GDM1 (cell line): ENCODE measurements around the gene NCOR2.

Source experiments
- DNase-seq: peaks from one replicate; lab custom pipeline; 2025; lab: John Stamatoyannopoulos, UW

NCOR2 gene

DNA sequence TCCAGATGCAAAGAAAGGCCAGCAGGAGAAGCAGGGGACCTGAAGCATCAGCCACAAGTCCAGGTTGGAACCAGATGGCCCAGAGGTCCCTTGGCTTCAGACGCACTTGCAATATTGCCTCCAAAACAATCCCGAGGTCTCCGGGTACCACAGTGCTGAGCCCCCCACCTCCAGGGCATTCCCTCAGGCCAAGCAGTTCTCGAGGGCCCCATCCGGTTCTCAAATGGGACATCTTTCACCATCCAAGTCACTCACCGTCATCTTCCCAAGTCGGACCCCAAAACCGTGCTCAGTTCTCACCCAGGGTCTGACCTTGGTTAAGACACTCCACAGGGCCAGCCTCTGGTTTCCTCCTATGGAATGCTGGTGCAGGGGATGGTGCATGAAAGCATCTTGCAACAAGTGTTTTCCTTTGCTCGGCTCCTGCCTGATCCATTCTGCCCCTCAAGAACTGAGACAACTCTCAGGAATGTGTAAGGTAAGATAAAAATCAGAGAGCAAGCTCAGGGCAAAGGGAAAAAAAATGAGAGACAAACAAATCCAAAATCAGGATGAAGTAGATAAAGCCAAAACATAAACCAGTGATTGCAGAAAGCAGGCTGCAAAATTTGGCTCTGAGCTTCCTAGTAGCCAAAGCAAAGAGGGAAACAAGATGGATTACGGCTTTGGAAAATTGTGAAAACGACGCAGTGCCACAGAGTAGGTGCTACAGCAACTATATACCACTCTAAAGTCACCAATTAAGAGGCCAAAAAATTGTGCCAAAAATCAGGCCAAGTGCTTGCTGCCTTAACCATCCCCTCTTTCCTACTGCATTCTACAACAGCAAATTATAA, 8.0 kb downstream of the NCOR2 start:
- no peak for DNase-seq

DNA sequence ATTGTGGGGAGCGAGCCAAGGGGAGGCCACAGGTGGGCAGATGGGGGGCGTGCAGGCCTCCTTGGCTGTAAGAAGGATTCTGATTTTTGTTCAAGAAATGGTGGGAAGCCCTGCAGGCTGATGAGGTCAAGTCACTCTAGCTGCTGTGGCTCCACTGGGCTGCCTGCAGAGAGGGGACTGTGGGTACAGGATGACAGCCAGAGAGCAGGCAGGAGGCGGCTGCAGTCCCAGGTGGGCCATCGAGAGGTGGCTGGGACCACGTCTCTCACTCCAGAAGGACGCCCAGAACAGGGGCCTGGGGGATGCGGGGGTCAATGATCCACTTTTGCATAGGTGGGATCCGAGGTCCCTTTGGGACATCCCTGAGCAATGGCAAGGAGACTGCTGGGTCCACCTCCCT, 9.1 kb downstream of the NCOR2 start:
- DNase-seq, result no peak

DNA sequence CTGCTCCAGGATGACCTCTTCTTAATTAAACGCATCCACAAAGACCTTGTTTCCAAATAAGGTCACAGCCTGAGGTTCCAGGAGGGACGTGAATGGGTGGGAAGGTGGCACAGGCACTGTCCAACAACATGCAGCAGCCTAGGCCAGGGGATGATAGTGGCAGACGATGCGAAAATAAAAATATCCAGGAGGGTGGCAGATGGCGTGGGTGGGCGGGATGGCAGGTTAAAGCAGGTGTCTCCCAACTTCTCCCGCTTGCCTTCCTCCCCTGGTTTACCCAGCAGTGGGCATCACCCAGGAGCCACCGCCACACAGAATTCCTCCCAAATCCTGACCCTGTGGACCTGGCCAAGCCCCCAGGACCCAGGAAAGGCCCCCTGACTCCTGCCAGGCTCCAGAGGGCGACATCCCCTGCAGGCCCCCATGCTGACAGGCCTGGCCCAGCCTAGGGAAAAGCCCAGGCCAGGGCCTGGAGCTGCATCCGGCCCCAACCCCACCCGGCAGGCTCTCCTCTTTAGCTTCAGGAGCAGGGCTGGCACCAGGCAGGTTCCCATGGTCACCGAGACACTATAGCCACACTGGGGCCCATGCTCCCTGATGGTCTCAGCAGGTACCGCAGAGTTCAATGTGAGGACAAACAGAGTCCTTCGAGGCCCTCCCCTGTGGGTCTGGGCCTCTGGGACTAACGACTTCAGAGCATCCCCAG, 9.7 kb downstream of the NCOR2 start:
- no peak for DNase-seq

DNA sequence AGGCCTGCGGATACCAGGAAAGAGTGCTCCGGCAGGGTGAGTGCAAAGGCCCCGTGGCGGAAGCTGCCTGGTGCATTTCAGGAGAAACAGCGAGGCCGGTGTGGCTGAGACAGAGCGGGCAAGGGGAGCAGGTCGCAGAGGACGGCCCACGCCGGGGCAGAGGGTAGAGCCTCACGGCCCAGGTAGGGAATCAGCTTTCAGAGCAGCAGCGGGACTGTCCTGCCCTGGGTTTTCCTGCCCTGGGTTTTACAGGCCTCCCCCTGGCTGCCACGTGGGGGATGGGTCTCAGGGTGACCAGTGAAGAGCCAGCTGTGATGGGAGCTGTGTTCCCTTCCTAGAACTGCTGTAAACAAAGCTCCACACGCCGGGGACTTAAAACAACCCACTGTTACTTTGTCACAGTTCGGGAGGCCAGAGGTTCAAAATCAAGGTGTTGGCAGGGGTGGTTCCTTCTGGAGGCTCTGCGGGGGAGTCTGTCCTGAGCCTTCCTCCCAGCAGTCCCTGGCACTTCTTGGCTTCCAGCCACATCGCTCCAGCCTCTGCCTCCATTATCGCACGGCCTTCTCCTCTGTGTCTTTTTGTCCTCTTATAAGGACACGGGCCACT, 10.4 kb downstream of the NCOR2 start:
- DNase-seq, result no peak

DNA sequence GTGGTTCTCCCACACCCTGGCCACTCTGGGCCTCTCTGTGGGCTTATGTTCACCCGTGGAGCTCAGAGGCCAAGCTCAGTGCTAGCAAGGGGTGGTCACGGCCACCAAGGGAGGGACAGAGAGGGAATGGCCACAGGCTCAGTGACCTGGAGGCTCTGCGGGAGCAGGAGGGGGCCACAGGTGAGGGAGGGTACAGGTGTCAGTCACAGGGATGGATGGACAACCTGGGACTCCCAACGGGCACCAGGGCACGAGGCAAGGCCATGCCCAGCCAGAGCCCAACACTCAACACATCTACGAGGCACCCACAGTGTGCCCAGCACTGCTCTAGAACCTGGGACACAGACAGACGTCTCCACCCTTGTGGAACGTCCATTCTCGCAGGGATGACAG, 11.3 kb downstream of the NCOR2 start:
- DNase-seq, result no peak

DNA sequence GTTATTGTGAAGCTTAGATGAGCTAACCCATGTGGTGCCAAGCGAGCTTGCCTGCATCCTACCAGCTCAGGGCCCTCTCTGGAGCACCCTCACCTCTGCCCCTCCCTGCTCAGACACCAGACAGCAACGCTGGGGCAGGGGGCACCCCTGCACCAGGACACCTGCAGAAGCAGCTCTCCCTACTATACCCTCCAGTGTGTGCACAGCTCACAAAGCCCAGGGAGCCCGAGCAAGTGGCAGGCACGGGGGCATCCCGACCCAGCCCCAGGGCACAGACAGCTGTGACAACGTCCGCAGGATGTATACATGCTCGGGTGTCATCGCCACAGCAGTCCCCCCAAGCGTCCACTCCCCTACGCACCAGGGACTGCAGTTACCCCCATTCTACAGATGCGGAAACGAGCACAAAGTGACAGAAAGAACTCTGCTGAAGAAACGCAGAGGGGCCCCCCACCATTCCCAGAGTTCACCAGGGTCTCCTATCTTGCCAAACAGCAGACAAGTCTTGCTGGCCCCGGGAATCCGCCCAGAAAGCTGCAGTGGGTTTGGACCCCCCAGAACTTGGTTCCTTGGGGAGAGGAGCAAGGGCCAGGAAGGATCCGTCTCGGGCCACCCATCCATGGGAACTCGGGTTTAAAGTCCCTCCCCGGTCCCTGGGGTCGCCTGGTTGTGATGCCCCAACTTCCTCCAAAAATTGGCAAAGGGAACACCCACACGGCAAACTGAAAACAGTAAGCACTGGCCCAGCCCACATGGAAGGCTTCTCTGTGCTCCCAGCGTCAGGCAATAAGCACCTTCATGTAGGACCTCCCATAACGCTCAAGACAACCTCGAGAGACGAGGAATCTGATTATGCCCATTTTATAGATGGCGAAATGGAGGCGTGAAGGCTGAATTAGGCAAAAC, 12.0 kb downstream of the NCOR2 start:
- no peak for DNase-seq

DNA sequence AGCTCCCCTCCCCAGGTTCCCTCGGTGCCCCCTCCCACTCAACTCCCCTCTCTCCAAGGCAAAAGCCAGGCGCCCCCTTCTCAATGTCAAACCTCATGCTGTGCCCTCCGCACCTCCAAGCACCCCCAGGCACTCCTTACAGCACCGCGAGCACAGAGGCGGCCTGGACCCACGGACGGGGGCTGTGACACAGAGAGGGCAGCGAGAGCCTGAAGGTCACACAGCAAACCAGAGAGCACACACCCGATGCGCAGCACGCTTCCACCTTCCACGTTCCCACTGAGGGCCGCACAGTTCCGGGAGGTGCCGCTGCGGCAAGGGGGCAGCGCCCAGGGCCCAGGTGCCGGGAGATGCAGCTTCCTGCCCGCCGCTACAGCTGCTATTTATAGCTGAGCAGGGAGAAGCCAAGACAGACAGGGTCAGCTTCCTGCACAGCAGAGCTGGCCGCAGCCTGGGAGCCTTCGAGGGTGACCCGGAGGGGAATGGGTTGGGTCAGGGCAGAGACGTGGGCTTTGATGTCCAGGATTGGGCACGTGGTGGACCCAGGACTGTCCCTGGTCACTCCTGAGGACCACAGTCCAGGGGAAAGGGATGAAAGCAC, 12.9 kb downstream of the NCOR2 start:
- DNase-seq, result no peak

DNA sequence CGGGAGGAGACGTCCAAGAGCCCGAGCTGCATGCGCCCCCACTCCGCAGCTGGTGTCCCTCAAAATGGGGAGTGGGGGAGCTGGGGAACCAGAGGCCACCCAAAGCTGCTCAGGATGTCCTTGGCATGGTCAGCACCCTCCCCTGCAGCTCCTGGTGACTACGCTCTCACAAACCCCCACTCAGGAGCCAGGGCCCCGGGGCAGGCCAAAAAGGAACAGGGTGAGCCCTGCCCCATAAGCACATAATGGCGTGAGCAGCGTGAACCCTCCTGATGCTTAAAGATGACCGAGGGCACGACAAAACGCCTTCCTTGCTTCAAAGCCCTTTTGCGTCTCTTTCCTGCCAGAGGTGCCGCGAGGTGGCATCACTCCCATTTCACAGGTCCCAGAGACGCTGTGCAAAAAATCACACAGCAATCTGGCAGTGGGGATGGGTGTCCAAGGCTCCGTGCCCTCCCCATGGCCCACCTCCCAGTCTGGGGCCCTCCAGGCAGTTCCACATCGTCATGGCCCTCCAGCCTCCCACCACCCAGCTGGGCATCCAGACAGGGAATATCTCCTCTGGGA, 13.5 kb downstream of the NCOR2 start:
- no peak for DNase-seq

DNA sequence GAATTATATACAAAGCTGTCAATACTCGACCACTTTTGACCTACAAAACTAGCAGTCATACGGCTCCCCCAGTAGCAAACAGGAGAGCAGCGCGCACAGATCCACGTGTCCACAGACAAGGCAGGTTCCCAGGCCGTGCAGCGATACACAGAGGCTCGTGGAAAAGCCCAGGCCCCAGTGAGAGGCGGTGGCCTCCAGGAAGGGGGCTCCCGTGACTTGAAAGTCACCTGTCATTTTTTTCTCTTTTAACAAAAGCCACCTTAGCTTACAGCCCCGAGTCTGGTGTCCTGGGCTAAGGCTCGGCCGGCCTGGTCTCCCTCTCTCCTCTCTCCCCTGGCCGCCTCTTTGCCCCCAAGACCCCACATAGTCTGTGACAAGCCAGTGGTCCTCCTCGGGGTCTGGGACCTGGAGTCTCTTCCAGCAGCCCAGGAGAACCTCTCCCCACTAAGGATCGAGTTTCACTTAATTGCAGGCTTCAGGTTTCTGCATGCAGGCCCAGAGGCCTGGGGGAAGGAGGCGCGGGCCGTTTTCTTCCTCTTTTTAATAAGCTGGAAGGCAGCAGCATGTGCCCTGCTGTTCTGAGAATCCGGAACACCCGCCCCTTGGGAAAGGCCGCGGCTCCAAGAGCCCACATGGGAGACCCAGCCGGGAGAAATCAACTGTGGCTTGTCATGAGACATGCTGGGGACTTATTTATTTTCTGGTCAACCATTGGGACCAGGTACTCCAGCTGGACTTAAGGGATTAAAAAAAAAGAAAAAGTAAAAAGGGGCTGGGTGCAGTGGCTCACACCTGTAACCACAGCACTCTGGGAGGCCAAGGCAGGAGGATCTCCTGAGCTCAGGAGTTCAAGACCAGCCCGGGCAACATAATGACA, 15.9 kb downstream of the NCOR2 start:
- DNase-seq, result peak; percentile 67

DNA sequence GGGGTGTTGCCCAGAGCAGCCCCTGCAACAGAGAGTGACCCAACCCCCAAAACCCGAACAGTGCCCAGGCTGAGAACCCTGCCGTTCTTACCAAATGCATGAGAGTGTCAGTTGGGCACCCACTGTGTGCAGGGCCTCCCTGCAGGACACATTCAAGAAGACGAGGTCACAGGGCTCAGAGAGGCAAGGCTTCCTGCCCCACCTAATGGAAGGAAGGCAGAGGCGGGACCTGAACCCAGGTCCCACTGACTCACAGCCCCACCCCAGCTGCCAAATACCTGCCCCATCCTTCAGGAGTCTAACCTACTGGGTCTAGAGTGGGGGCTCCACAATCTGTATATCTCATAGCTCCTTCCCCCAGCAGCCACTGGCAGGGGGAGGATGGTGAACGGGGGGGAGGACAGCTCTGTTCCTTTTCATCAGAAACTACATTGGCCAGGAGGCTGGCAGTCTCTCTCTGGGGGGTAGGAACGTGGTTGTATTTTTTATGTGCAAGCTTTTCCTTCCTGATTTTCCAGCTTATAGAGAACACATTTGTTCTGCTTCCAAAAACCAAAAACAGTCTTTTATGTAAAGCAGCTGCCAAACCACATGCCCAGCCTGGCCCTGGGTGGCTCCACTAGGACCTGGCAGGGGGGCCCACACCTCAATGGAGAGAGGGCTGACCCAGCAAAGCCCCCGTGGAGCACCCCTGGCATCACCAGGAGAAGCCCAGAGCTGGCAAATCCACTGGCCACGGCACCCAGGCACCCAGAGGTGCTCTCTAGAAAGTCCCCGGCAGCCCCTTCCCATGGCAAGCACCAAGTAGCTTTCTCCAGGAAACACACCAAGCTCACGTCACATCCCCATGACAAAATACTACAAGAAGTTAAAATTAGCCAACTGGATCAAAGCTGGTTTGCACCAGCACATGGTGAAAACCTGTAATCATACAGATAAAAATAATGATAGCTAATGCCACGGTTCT, 17.0 kb downstream of the NCOR2 start:
- DNase-seq, result peak; percentile 58

DNA sequence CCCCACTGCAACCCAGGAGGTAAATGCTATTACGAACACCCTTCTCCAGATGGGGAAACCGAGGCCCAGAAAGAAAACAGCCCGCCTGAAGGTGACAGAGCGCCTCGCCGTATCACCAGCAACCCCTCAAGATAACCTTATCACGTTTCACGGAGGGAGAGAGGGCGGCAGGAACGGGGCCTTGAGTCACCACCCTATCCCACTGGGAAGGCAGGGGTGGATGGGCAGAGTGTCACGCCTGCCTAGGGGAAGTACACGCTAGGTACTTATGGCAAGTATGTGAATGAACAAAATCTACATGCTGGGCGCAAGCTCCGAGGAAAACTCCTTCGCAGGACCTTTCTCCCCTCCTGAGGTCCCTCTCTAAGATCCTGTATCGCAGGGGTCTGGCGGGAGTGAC, 17.8 kb downstream of the NCOR2 start:
- no peak for DNase-seq

DNA sequence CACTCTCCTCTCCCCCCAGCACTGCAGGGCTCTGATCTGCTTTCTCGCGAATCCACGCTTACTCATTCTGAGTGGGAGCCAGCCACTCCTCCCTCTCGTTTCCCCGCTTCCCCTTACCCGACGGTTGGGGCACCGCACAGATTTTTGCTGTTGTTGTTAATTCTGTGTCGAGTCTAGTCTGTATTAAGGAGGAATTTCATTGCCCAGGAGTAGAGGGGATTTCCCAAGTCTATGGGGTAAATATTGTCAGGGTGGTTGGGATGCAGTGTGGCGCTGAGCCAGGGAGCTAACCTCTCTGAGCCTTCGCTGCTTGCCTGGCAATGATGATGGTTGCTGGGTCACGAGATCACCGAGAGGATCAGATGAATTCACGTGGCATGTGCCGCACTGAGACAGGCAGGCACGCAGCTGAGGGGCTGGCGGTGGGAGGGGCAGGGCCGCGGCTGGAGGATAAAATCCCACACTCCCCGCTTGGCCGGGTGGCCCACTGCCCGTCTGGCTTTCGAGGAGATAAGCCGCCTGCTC, 18.5 kb downstream of the NCOR2 start:
- DNase-seq, result no peak

DNA sequence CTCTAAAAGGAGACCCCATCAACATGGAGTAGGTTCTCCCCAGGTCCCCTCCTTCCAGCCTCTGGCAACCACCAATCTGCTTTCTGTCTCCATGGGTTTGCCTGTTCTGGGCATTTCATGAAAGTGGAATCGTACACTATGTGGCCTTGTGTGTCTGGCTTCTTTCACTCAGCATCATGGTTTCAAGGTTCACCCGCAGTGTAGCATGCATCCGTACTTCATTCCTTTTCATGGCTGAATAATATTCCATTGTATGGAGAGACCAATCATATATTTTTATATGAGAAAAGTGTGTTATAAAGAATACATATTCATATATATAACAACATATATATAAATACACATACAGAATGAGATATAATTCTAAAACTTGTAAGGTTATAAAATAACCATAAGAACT, 19.8 kb downstream of the NCOR2 start:
- no peak for DNase-seq

DNA sequence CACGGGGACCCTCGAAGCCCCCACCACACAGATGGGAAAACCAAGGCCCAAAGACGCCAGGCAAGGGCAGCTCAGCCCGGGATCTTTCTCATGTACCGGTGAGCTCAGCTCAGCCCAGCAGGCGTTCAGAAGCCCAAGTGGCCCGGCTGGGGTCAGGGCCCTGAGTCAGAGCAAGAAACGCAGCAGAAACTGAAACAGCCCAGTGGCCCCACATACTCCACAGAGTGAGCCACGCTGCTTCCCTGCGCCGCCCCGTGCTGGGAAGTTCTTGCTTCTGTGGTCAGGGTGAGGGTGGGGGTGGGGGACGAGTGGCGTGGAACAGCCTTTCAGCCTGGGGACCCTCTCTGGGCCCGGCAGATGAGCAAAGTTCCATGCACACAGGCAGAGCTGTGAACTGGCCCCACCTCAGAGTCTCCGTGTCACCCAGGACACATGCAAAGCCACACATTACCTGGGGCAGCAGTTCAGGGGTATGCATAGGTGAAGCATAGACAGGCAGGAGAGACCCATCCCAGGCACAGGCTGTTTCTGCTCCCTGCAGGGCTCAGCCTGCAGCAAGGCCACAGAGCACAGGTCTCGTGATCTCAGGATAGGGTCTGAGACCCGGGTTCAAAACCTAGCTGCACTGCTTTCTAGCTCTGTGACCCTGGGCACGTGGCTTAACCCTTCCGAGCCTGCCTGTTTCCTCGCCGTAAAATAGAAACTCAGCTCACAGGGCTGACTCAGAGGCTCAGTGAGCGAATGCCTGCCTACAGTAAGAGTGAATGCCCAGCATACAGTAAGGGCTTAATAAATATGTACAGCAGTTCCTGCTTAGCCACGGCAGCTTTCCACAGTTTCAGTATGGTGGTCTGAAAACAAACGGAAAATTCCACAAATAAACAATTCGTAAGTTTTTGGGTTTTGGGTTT, 21.6 kb downstream of the NCOR2 start:
- DNase-seq, result peak; percentile 53

DNA sequence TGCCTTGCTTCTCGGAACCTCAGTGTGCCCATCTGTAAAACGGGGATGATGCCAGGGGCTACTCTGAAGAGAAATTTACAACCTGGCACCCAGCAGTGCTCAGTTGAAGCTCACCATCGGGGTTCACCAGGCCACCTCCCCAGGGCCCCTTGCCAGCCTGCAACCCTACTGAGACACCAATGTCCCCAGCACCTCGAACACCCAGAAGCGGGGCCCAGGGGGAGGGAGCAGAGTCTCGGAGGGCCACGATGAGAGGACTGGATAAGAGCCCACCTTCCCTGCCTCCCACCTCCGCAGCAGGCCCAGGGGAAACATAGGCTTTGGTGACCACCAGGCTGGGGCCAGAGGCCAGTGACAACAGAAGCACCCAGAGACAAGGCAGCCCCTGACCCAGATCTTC, 22.4 kb downstream of the NCOR2 start:
- no peak for DNase-seq

DNA sequence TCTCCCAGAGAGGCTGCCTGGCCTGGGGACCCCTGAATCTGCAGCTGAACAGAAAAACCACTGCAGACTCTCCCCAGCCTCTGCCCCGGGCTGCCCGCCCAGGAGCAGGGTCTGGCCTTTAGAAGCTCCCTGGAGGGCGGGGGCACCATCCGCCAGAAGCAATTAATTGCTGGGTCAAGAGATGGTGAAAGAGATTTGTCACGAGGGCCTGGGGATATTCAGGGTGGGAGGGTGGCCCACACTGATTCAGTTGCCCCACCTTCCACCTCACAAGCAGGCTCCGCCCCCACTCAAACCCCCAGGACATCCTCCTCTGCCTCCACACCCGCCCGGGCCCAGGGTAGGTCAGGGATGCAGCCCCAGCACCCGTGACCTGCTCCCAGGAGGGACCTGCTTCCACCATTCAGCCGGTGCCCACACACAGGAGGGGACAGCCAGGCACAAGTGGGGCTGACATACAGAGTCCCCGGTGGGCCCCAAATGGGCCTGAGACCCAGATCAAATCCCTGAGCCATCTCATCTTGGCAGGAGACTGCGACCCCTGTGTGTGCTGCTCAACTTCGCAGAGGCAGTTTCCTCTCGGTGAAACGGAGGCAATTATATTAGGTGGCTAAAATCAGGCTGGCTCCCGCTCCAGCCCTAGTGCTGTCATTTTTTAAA, 23.0 kb downstream of the NCOR2 start:
- no peak for DNase-seq

DNA sequence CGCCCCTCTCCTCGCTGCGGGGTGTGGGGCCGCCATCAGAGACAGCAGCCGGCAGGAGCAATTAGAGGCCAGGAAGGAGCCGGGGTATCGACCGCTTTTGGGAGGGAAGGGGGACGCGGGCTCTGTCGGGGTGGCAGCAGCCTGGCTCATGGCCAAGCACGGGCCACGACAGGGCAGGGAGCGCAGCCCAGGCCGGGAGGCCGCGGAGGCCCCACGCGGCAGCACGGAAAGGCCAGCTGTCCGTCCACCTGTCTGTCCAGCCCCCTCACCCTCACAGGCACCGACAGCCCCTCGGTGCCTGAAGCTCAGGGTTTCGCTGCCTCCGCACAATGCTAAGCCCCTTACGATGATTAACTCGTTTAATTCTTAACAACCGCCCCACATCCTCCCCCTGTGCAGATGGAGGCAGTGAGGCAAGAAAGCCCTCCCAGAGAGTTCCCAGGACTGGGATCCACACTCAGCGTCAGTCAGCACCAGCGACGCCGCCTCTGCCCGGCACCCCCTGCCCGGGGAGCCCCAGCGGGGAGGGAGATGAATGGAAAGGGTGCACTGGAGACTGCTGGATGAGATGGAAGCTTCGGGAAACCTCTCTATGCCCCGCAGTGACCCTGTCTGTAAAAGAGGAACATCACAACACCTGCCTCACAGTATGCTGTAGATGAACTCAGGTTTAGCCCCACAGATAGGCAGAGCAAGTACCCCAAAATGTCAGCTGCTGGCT, 23.7 kb downstream of the NCOR2 start:
- DNase-seq, result no peak
